Activated CD4-positive, alpha-beta memory T cell treated with anti-CD3 and anti-CD28 coated beads for 36 hours (primary cell): ENCODE measurements around the gene ATP6V1D. TPM values are rescaled to one million over a fixed set of nuclear protein-coding genes. Genes with fewer than 3 reads are reported as not detected.
A peak's percentile ranks its signal among the peaks of the same experiment; 100 is the strongest.
"Not testable (repeated sequence)": the region's sequence is repeated elsewhere in the genome, so short reads cannot be mapped to it uniquely, and the experiment has no call there.

Source experiments
- CTCF ChIA-PET: fragments of 350-600 bp; sonication (Branson Sonifier 250); formaldehyde crosslinking; loops from one replicate; lab custom pipeline; 2021; ENCODE audit warnings: antibody characterized with exemption, inconsistent platforms; lab: Charles Lee
- POLR2A ChIA-PET: fragments of 350-600 bp; sonication (Branson Sonifier 250); formaldehyde crosslinking; loops from one replicate; lab custom pipeline; 2021; ENCODE audit warnings: antibody characterized with exemption; lab: Charles Lee
- DNase-seq: peaks from one replicate; pipeline ENCODE4 v3.0.0-alpha.2; 2020
- H3K27ac Mint-ChIP-seq: one replicate; pipeline ENCODE4 v1.8.0; 2021; ENCODE audit warnings: mixed read lengths
- H3K27me3 Mint-ChIP-seq: one replicate; pipeline ENCODE4 v1.8.0; 2021; ENCODE audit warnings: mixed read lengths
- H3K36me3 Mint-ChIP-seq: one replicate; pipeline ENCODE4 v1.8.0; 2021; ENCODE audit warnings: mixed read lengths
- H3K4me1 Mint-ChIP-seq: one replicate; pipeline ENCODE4 v1.8.0; 2021; ENCODE audit warnings: low read depth, mixed read lengths
- H3K4me3 Mint-ChIP-seq: one replicate; pipeline ENCODE4 v1.8.0; 2021; ENCODE audit warnings: mild to moderate bottlenecking, mixed read lengths
- H3K9me3 Mint-ChIP-seq: one replicate; pipeline ENCODE4 v1.8.0; 2021; ENCODE audit warnings: mixed read lengths
- intact Hi-C: fragments of 100-400 bp; cut with micrococcal nuclease; formaldehyde crosslinking; loops from one replicate; pipeline ENCODE4 v1.15.1; 2023
- total RNA-seq, 2 experiments: library from RNA; stranded (reverse); gene quantifications; one replicate each; pipeline ENCODE4 v1.2.3, GENCODE V29; 2021

The ATP6V1D gene
- total RNA-seq, 2 experiments from 2014 or later: 28.3 to 31.7 TPM

DNA sequence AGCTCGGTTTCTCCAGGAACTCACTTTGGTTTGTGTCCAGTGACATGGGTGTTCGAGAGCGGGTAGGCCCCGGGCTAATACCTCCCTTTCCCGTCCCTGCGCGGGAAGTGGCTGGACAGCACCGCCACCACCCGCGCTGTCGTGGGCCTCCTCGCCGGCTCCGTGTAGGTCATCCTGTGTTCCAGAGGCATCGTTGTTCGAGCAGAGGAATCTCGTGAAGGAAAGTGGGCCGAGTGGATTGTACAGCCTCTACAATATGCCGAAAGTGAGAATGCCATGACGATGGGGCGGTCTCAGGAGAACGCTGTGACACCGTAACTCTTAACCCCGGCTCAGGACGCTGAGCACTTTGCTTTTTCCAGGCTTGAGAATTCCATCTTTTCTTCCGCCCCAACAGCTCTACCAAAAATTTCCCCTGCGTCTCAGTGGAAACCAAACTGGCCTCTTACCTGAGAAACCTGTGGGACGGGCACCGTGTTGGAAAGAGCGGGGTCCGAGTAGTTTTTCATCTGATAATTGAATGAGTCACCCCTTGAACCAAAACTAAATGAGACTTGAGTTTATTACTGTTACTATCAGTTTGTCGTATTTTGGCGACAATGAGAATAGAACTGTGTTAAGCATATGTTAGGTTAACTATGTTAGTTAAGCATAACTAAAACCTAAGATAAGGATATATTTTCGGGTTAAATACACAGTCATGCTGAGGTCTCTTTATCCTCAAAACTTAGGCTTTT, 1.0 kb upstream of the ATP6V1D start:
- POLR2A ChIA-PET: interaction anchor here (0.6 to 1.5 kb wide), 7 partner anchors 9 to 1981 kb away, joined by 3 to 6 read pairs (median 3); partner anchors contain the start of genes PALS1, RDH11 and VTI1B
- peaks cover 66% of the 10 kb centered on the region for H3K4me1 Mint-ChIP-seq
- peaks cover 23% of the 10 kb centered on the region for H3K36me3 Mint-ChIP-seq
- CTCF ChIA-PET: interaction anchor here (0.8 to 1.9 kb wide), 18 partner anchors 8 to 737 kb away, joined by 3 to 16 read pairs (median 5); partner anchors contain the start of genes ARG2, GARIN2, PIGH and RDH11
- no peak for DNase-seq
- no peaks in the 10 kb centered on the region for H3K9me3 Mint-ChIP-seq
- peaks cover 2% of the 10 kb centered on the region for H3K27me3 Mint-ChIP-seq
- intact Hi-C loops: loop anchor here (1.0 to 10.0 kb wide), 8 partner anchors 13 to 1434 kb away; partner anchors contain the start of genes GPHN, PALS1, PIGH and RAD51B
- H3K27ac Mint-ChIP-seq: peak overlapping the region; percentile 98
- peak overlapping the region; percentile 99 for H3K4me3 Mint-ChIP-seq

DNA sequence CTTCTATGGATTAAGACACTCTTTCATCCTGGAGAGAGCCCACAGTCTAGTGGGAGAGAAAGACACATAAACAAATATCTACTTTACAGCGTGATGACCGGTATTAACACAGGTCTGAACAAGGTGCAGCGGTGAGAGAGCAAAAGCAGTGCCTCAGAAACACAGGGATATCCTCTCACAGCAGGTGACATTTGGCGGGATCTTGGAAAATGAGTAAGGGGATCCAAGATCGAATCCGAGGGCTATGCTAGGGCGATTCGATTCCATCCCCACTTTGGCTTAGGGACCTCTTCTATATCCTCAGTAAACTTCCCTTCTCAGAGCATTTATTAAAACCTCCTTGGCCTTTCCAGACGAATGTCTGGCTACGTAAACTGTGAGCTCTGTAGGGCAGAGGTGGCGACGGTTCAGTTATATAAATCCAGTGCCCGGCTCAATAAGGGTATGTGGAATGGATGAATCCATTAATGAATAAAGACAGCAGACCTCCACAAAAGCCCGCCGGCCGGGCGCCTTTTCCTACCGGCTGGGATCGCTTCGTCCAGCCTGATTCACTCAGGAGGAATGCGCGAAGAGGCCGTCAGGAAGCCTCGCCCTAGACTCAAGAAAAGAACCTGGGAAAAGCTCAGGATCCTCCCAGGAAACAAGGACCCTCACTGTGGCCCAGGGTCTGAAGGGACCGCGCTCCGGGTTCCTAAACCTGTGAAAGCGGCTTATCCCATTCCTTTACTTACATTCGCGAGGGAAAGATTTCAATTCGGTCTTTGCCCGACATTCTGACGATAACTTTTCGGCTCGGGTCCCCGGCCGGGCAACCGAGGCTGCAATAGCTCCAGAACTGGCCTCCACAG, 455 bp downstream of the ATP6V1D start:
- H3K36me3 Mint-ChIP-seq: peaks cover 14% of the 10 kb centered on the region
- H3K4me3 Mint-ChIP-seq: peak overlapping the region; percentile 99
- no peak for DNase-seq
- CTCF ChIA-PET: interaction anchor here (0.5 to 1.9 kb wide), 36 partner anchors 8 to 1504 kb away, joined by 3 to 16 read pairs (median 4); partner anchors contain the start of genes ARG2, GARIN2, GPHN and PALS1
- peaks cover 55% of the 10 kb centered on the region for H3K4me1 Mint-ChIP-seq
- H3K27me3 Mint-ChIP-seq: peaks cover 2% of the 10 kb centered on the region
- intact Hi-C loops: loop anchor here (5.0 kb wide), 1 partner anchor 172 kb away; the partner anchor contains the start of gene GARIN2
- no peaks in the 10 kb centered on the region for H3K9me3 Mint-ChIP-seq
- POLR2A ChIA-PET: interaction anchor here (0.8 to 1.5 kb wide), 8 partner anchors 10 to 336 kb away, joined by 3 to 6 read pairs (median 4); partner anchors contain the start of genes PALS1, RDH11 and VTI1B
- peak overlapping the region; percentile 98 for H3K27ac Mint-ChIP-seq

DNA sequence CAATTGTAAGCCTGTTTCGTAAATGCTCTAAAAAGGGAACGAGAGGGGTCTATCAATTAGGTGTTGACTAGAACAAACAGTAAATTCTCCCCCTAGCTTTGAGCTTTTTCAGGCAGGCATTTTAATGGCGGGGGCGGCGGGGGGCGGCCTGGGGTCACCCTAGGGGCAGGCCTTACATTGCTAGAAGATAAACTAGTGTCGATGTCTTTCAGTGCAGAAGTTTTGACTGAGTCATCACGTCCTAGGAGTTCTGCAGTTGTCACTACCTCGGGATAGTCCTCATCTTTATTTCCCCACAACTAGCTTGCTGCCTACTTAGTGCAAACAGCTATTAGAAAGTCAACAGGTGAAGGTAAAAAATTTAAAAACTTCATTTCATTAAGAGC, 1.6 kb downstream of the ATP6V1D start:
- H3K4me3 Mint-ChIP-seq: peak overlapping the region; percentile 99
- no peak for DNase-seq
- H3K4me1 Mint-ChIP-seq: peaks cover 43% of the 10 kb centered on the region
- H3K27ac Mint-ChIP-seq: no peak overlapping the region
- peaks cover 12% of the 10 kb centered on the region for H3K36me3 Mint-ChIP-seq
- peaks cover 2% of the 10 kb centered on the region for H3K27me3 Mint-ChIP-seq
- CTCF ChIA-PET: interaction anchor here (1.3 kb wide), 1 partner anchor 12 kb away, joined by 6 read pairs; no protein-coding TSS in a partner anchor
- intact Hi-C loops: loop anchor here (5.0 kb wide), 1 partner anchor 171 kb away; the partner anchor contains the start of gene GARIN2
- no peaks in the 10 kb centered on the region for H3K9me3 Mint-ChIP-seq
- POLR2A ChIA-PET: no interaction called here

DNA sequence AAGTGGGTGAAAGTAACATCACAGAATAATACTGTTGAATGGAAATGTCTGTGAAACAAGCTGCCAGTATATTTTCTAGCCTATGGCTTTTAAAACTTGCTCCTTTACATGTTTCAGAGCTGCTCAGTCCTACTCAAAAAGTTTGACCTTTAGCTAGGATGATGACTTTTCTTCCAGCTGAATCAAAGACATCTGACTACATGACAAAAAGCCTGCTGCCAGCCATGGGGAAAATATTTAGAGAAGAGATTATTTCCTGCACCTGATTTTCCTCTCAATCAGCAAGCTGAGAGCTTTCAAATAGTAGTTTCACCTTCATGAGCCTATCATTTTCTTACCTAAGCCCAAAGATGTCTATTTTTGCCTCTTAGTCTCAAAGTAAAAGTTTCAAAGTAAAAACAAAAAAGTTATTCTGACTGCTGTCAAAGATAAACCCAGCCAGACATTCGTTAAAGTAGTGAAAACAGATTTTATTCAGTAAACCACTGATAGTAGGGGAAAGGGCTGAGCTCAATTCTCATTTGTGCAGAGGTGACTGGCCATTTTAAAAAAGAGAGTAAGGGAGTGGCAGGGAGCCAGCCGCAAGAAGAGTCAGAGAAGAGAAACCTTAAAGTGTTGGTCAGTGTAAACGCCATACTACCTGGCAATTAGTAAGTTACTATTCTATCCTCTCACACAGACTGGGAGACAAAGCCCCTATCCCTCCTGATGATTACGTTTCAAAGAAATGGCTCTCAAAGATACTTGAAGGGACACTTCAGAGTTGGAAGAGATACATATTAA, 2.2 kb downstream of the ATP6V1D start:
- POLR2A ChIA-PET: no interaction called here
- Mint-ChIP-seq H3K4me3 (peak overlapping the region; percentile 21), H3K27ac (peak overlapping the region; percentile 70), H3K4me1 (peaks cover 38% of the 10 kb centered on the region), H3K9me3 (no peaks in the 10 kb centered on the region), H3K36me3 (peaks cover 12% of the 10 kb centered on the region), H3K27me3 (peaks cover 2% of the 10 kb centered on the region)
- CTCF ChIA-PET: interaction anchor here (1.3 kb wide), 1 partner anchor 11 kb away, joined by 6 read pairs; no protein-coding TSS in a partner anchor
- intact Hi-C loops: loop anchor here (5.0 kb wide), 1 partner anchor 170 kb away; the partner anchor contains the start of gene GARIN2
- no peak for DNase-seq

DNA sequence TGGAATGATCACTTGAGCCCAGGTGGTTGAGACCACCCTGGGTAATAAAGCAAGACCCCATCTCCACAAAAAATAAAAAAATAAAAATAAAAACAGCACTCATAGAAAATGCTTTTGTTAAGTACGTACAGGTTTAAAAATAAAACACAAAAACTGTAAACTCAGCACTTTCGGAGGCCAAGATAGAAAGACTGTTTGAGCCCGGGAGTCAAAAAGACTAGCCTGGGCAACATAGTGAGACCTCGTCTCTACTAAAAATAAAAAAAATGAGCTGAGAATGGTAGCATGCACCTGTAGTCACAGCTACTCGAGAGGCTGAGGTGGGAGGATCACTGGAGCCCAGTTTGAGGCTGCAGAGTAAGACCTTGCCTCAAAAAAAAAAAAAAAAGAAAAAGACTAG, 7.5 kb downstream of the ATP6V1D start:
- H3K4me3 Mint-ChIP-seq: no peak overlapping the region
- intact Hi-C loops: no loop called here
- CTCF ChIA-PET: no interaction called here
- peaks cover 10% of the 10 kb centered on the region for H3K36me3 Mint-ChIP-seq
- POLR2A ChIA-PET: no interaction called here
- H3K9me3 Mint-ChIP-seq: no peaks in the 10 kb centered on the region
- no peaks in the 10 kb centered on the region for H3K27me3 Mint-ChIP-seq
- DNase-seq: no peak
- H3K27ac Mint-ChIP-seq: no peak overlapping the region
- peaks cover 6% of the 10 kb centered on the region for H3K4me1 Mint-ChIP-seq

DNA sequence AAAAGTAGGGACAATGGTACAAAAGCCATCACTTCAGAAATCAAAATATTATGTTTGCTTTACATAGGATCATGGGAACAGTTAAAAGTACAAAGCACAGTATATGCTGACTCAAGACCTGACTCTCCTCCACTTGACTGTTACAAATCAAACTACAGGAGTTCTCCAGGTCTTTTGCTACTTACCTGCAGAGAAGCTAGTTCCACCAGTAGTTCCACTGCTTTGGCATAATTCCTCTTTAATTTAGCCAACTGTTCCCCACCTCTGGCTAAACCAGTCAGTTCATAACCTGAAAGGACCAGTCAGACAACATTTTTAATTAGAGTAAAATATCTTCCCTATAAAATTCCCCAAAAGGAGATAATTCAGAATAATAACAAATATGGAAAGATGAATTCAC, 14.0 kb downstream of the ATP6V1D start:
- ChIA-PET CTCF (interaction anchor here (0.8 to 0.9 kb wide), 2 partner anchors 12 to 14 kb away, joined by 4 to 6 read pairs; partner anchors contain the start of genes ATP6V1D and EIF2S1), POLR2A (no interaction called here)
- no peak for DNase-seq
- Mint-ChIP-seq H3K4me3 (no peak overlapping the region), H3K27ac (no peak overlapping the region), H3K9me3 (no peaks in the 10 kb centered on the region), H3K36me3 (peaks cover 26% of the 10 kb centered on the region), H3K4me1 (peaks cover 4% of the 10 kb centered on the region), H3K27me3 (no peaks in the 10 kb centered on the region)
- intact Hi-C loops: no loop called here

DNA sequence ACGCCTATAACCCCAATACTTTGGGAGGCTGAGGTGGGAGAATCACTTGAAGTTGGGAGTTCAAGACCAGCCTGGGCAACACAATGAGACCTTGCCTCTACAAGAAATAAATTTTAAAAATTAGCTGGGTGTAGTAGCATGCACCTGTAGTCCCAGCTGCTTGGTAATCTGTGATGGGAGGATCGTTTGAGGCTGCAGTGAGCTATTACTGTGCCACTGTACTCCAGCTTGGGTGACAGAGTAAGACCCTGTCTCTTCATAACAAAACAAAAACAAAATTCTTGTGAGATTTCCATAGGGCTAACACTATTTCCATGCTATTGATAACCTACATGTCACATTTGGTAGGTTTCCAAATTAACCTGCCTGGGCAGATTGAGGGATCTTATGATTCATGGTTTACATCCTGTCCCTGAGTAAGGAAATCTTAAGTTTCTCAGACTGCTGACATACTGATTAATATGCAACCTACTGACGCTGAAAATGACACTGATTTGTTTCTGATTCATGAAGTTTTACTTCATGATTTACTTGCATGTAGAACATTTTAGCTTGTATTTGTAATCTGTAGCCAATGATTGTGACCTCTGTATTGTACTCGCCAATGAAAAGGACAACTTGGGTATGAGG, 15.9 kb downstream of the ATP6V1D start:
- Mint-ChIP-seq H3K9me3 (no peaks in the 10 kb centered on the region), H3K4me3 (no peak overlapping the region), H3K27ac (no peak overlapping the region), H3K4me1 (peaks cover 4% of the 10 kb centered on the region), H3K36me3 (peaks cover 26% of the 10 kb centered on the region), H3K27me3 (no peaks in the 10 kb centered on the region)
- ChIA-PET CTCF (no interaction called here), POLR2A (interaction anchor here (0.8 kb wide), 1 partner anchor 16 kb away, joined by 3 read pairs; the partner anchor contains the start of gene ATP6V1D)
- intact Hi-C loops: no loop called here
- no peak for DNase-seq

DNA sequence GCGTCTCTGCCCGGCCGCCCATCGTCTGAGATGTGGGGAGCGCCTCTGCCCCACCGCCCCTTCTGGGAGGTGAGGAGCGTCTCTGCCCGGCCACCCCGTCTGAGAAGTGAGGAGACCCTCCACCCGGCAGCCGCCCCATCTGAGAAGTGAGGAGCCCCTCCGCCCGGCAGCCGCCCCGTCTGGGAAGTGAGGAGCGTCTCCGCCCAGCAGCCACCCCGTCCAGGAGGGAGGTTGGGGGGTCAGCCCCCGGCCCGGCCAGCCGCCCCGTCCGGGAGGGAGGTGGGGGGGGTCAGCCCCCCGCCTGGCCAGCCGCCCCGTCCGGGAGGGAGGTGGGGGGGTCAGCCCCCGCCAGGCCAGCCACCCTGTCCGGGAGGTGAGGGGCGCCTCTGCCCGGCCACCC, 18.4 kb downstream of the ATP6V1D start:
- H3K36me3 Mint-ChIP-seq: peaks cover 28% of the 10 kb centered on the region
- intact Hi-C loops, H3K27me3 Mint-ChIP-seq, H3K27ac Mint-ChIP-seq, H3K9me3 Mint-ChIP-seq, H3K4me3 Mint-ChIP-seq, H3K4me1 Mint-ChIP-seq, CTCF ChIA-PET, DNase-seq, POLR2A ChIA-PET: not testable (repeated sequence)

DNA sequence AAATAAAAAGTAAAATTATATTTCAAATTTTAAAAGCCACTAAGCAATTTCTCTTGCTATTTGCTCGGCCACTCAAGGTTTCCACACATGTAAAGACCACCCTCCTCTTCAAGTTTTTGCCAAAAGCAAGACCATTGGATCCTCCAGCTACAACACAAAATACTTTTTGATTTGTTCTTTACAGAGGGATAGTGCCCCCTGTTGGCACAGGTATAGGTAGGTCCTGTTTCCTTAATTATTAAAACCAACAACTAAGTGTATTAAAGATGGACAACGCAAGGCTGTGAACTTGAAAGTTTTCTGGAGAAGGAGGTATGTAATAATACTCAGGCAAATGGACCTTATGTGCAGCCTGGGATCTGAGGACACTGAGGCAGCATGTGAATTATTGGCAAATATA, 23.8 kb downstream of the ATP6V1D start:
- no peak for DNase-seq
- CTCF ChIA-PET: interaction anchor here (1.0 to 2.0 kb wide), 3 partner anchors 24 to 169 kb away, joined by 3 to 6 read pairs (median 5); partner anchors contain the start of genes ATP6V1D and EIF2S1

DNA sequence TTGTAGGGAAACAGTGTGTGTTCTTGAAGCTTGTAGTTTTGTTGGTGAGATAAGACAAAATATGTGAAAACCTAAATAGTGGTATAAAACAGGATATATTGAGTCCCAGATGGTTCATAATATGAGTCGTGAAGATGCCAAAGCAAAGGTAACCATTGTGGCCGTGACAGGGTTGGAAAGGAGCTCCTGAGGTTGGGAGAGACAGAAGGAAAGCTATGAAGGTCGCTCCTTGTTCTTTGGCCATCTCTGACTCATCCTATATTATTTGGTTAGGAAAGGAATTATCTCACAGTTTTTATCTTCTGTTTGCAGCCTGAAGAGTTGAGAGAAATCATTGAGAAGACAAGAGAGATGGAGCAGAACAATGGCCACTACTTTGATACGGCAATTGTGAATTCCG, 27.1 kb downstream of the ATP6V1D start:
- CTCF ChIA-PET: no interaction called here
- POLR2A ChIA-PET: no interaction called here
- no peak overlapping the region for H3K27ac Mint-ChIP-seq
- H3K9me3 Mint-ChIP-seq: no peaks in the 10 kb centered on the region
- no peaks in the 10 kb centered on the region for H3K27me3 Mint-ChIP-seq
- H3K4me1 Mint-ChIP-seq: no peaks in the 10 kb centered on the region
- no peak for DNase-seq
- peaks cover 26% of the 10 kb centered on the region for H3K36me3 Mint-ChIP-seq
- intact Hi-C loops: no loop called here
- H3K4me3 Mint-ChIP-seq: no peak overlapping the region

More for the DNA sequence above, 23.8 kb downstream of the ATP6V1D start:
- H3K36me3 Mint-ChIP-seq: peaks cover 27% of the 10 kb centered on the region
- POLR2A ChIA-PET: no interaction called here
- no peak overlapping the region for H3K27ac Mint-ChIP-seq
- H3K9me3 Mint-ChIP-seq: no peaks in the 10 kb centered on the region
- H3K4me1 Mint-ChIP-seq: no peaks in the 10 kb centered on the region
- no peak overlapping the region for H3K4me3 Mint-ChIP-seq
- H3K27me3 Mint-ChIP-seq: no peaks in the 10 kb centered on the region
- intact Hi-C loops: loop anchor here (1.0 kb wide), 1 partner anchor 169 kb away; no protein-coding TSS in a partner anchor
